Esophagus muscularis mucosa (tissue), 4 donors: Measurements from ENCODE around the gene DIP2A. TPM values are rescaled to one million over a fixed set of nuclear protein-coding genes. Genes with fewer than 3 reads are reported as not detected.

Source experiments
- DNase-seq: peaks from one replicate; pipeline ENCODE4 v3.0.0-alpha.2; 2017; ENCODE audit errors: extremely low spot score
- H3K27ac ChIP-seq, 4 donors: fragments of 200-600 bp; sonication (generic); replicated peaks in 1 of 4; 1 replicate in 3 of 4; 2 replicates in 1 of 4; pipeline ENCODE4 v1.5.1; 2016 to 2019; ENCODE audit warnings: mild to moderate bottlenecking in 1 of 4
- H3K27me3 ChIP-seq, 4 donors: fragments of 200-600 bp; sonication (generic); one replicate each; pipeline versions ENCODE4 v1.5.1 to v1.6.0; 2016 to 2019
- H3K36me3 ChIP-seq, 4 donors: fragments of 200-600 bp; sonication (generic); one replicate each; pipeline ENCODE4 v1.5.1; 2016 to 2019
- H3K4me1 ChIP-seq, 4 donors: fragments of 200-600 bp; sonication (generic); one replicate each; pipeline ENCODE4 v1.5.1; 2016 to 2019
- H3K4me3 ChIP-seq, 4 donors: fragments of 200-600 bp; sonication (generic); 1 replicate in 2 of 4; 2 replicates in 2 of 4; pipeline ENCODE4 v1.5.1; 2016 to 2019; ENCODE audit warnings: mild to moderate bottlenecking in 4 of 4, moderate library complexity in 1 of 4
- H3K9me3 ChIP-seq, 4 donors: fragments of 200-600 bp; sonication (generic); 1 replicate in 3 of 4; 2 replicates in 1 of 4; pipeline ENCODE4 v1.5.1; 2016 to 2019
- CTCF ChIP-seq, 3 experiments: fragments of 200-600 bp in 2 of 3; fragments of 450-650 bp in 1 of 3; sonication (generic) in 2 of 3; IDR thresholded peaks; one replicate each; pipeline ENCODE4 v1.5.1; 2017 to 2019; ENCODE audit warnings: antibody characterized with exemption in 3 of 3, mild to moderate bottlenecking in 2 of 3, moderate library complexity in 1 of 3
- EP300 ChIP-seq: sonication (generic); formaldehyde crosslinking; IDR thresholded peaks from one replicate; pipeline ENCODE4 v1.6.1; 2017; ENCODE audit warnings: antibody characterized with exemption
- POLR2A ChIP-seq: fragments of 450-650 bp; IDR thresholded peaks from one replicate; pipeline ENCODE4 v1.6.1; 2017; ENCODE audit warnings: antibody characterized with exemption, moderate library complexity, mild to moderate bottlenecking, low read depth
- POLR2AphosphoS5 ChIP-seq, 2 donors: sonication (generic); formaldehyde crosslinking; IDR thresholded peaks; one replicate each; pipeline ENCODE4 v1.6.1; 2017; ENCODE audit warnings: antibody characterized with exemption in 2 of 2
- WGBS: methylation state at CpG from one replicate; pipeline ENCODE4 v1.1.5; 2018; 5-methylcytosine and 5-hydroxymethylcytosine counted together
- intact Hi-C: fragments of 100-400 bp; cut with DNase I; formaldehyde crosslinking; loops from one replicate; pipeline ENCODE4 v1.15.1; 2023
- total RNA-seq, 4 donors: library from RNA; depleted of rRNA; stranded (reverse); fragments of >200 nt; gene quantifications; one replicate each; pipeline versions ENCODE4 v1.1.0 to v1.2.1, GENCODE V29; 2016

The DIP2A gene
- total RNA-seq, 4 donors from 2014 or later: 19.2 to 33.4 (median 28.7) TPM

GRCh38 chr21:46411691-46412090 lies 47.0 kb upstream of the DIP2A start:
- Histone ChIP-seq H3K27me3 (no peaks in the 10 kb centered on the region), H3K36me3 (peaks cover 32 to 85% (median 53%) of the 10 kb centered on the region in 4 donors), H3K27ac (no peak overlapping the region), H3K9me3 (no peaks in the 10 kb centered on the region), H3K4me3 (no peak overlapping the region), H3K4me1 (no peaks in the 10 kb centered on the region)
- 94% methylated on average over 24 of the region's 31 CpGs for WGBS
- no peak for TF ChIP-seq CTCF (IDR thresholded peaks at IDR 0.05)
- TF ChIP-seq POLR2A: no peak
- TF ChIP-seq POLR2AphosphoS5 (IDR thresholded peaks at IDR 0.05): no peak
- no peak for TF ChIP-seq EP300
- no peak for DNase-seq
- intact Hi-C loops: no loop called here

- TF ChIP-seq POLR2AphosphoS5 (IDR thresholded peaks at IDR 0.05) (no peak), CTCF (IDR thresholded peaks at IDR 0.05) (no peak), EP300 (no peak), POLR2A (no peak)
- Histone ChIP-seq H3K27ac (no peak overlapping the region), H3K9me3 (no peaks in the 10 kb centered on the region), H3K4me3 (no peak overlapping the region), H3K36me3 (peaks cover 33 to 86% (median 59%) of the 10 kb centered on the region in 4 donors), H3K27me3 (no peaks in the 10 kb centered on the region), H3K4me1 (no peaks in the 10 kb centered on the region)
- no peak for DNase-seq
- 86% methylated on average over 35 of the region's 39 CpGs for WGBS
- intact Hi-C loops: no loop called here
Measured at GRCh38 chr21:46412521-46413364, 45.9 kb upstream of the DIP2A start.

GRCh38 chr21:46413365-46413696 lies 45.4 kb upstream of the DIP2A start:
- Histone ChIP-seq H3K4me3 (no peak overlapping the region), H3K27me3 (no peaks in the 10 kb centered on the region), H3K36me3 (peaks cover 33 to 87% (median 61%) of the 10 kb centered on the region in 4 donors), H3K27ac (no peak overlapping the region), H3K4me1 (no peaks in the 10 kb centered on the region), H3K9me3 (no peaks in the 10 kb centered on the region)
- intact Hi-C loops: no loop called here
- TF ChIP-seq EP300 (no peak), POLR2A (no peak), POLR2AphosphoS5 (IDR thresholded peaks at IDR 0.05) (no peak), CTCF (IDR thresholded peaks at IDR 0.05) (no peak)
- 91% methylated on average over 9 of the region's 9 CpGs for WGBS
- no peak for DNase-seq

GRCh38 chr21:46414965-46415275 lies 43.8 kb upstream of the DIP2A start:
- 97% methylated on average over 13 of the region's 13 CpGs for WGBS
- no peaks in the 10 kb centered on the region for H3K4me1 ChIP-seq
- no peaks in the 10 kb centered on the region for H3K27me3 ChIP-seq
- DNase-seq: no peak
- no peaks in the 10 kb centered on the region for H3K9me3 ChIP-seq
- H3K36me3 ChIP-seq: peaks cover 42 to 93% (median 72%) of the 10 kb centered on the region in 4 donors
- intact Hi-C loops: no loop called here
- TF ChIP-seq POLR2AphosphoS5 (IDR thresholded peaks at IDR 0.05) (no peak), CTCF (IDR thresholded peaks at IDR 0.05) (no peak), EP300 (no peak), POLR2A (no peak)
- no peak overlapping the region for H3K4me3 ChIP-seq
- no peak overlapping the region for H3K27ac ChIP-seq

- H3K9me3 ChIP-seq: no peaks in the 10 kb centered on the region
- no peak overlapping the region for H3K4me3 ChIP-seq
- no peaks in the 10 kb centered on the region for H3K27me3 ChIP-seq
- H3K4me1 ChIP-seq: no peaks in the 10 kb centered on the region
- TF ChIP-seq CTCF (IDR thresholded peaks at IDR 0.05) (no peak), POLR2A (no peak), EP300 (no peak), POLR2AphosphoS5 (IDR thresholded peaks at IDR 0.05) (no peak)
- H3K27ac ChIP-seq: no peak overlapping the region
- no peak for DNase-seq
- peaks cover 32 to 93% (median 75%) of the 10 kb centered on the region in 4 donors for H3K36me3 ChIP-seq
- intact Hi-C loops: no loop called here
- 76% methylated on average over 7 of the region's 20 CpGs for WGBS
Measured at GRCh38 chr21:46416551-46416950, 42.1 kb upstream of the DIP2A start.
